Astrocyte (in vitro differentiated cells and primary cell): ENCODE measurements around the gene METTL3. TPM values are rescaled to one million over a fixed set of nuclear protein-coding genes. Genes with fewer than 3 reads are reported as not detected.

Source experiments
- DNase-seq: peaks from one replicate; pipeline ENCODE4 v3.0.0-alpha.2; 2010; ENCODE audit warnings: low read depth
- FAIRE-seq: peaks from 2 replicates; lab custom pipeline; 2011; peaks lifted over from hg19 to GRCh38; lab: Jason Lieb, UNC
- H2AFZ ChIP-seq: 2 replicates; pipeline ENCODE4 v1.6.0; 2012; ENCODE audit warnings: low read depth, low read length, inconsistent platforms
- H3K27ac ChIP-seq: 2 replicates; pipeline ENCODE4 v1.5.1; 2011; ENCODE audit warnings: low read depth, low read length, inconsistent platforms
- H3K27me3 ChIP-seq: 2 replicates; pipeline ENCODE4 v1.6.0; 2011; ENCODE audit warnings: low read length, inconsistent platforms; ENCODE audit not compliant: insufficient read depth
- H3K36me3 ChIP-seq: 2 replicates; pipeline ENCODE4 v1.5.1; 2011; ENCODE audit warnings: low read length, inconsistent platforms; ENCODE audit not compliant: insufficient read depth
- H3K4me1 ChIP-seq: 2 replicates; pipeline ENCODE4 v1.5.1; 2011; ENCODE audit warnings: low read length, inconsistent platforms; ENCODE audit not compliant: insufficient read depth
- H3K4me2 ChIP-seq: 2 replicates; pipeline ENCODE4 v1.6.0; 2012; ENCODE audit warnings: low read length, inconsistent platforms
- H3K4me3 ChIP-seq: 2 replicates; pipeline ENCODE4 v1.5.1; 2011; ENCODE audit warnings: low read depth, mild to moderate bottlenecking, low read length, inconsistent platforms; ENCODE audit not compliant: insufficient read depth
- H3K79me2 ChIP-seq: 2 replicates; pipeline ENCODE4 v1.6.0; 2012; ENCODE audit warnings: mild to moderate bottlenecking, low read length, inconsistent platforms; ENCODE audit not compliant: insufficient read depth
- H3K9ac ChIP-seq: 2 replicates; pipeline ENCODE4 v1.6.0; 2012; ENCODE audit warnings: mild to moderate bottlenecking, low read length, inconsistent platforms
- H3K9me3 ChIP-seq: 2 replicates; pipeline ENCODE4 v1.5.1; 2012; ENCODE audit warnings: low read depth, mild to moderate bottlenecking, low read length, inconsistent platforms; ENCODE audit not compliant: insufficient read depth
- H4K20me1 ChIP-seq: 2 replicates; pipeline ENCODE4 v1.6.0; 2012; ENCODE audit warnings: low read length, inconsistent platforms; ENCODE audit not compliant: insufficient read depth
- H3K27ac Mint-ChIP-seq: one replicate; pipeline ENCODE4 v1.8.0; 2021; ENCODE audit warnings: mild to moderate bottlenecking, mixed read lengths; ENCODE audit not compliant: unreplicated experiment
- H3K27me3 Mint-ChIP-seq: one replicate; pipeline ENCODE4 v1.8.0; 2021; ENCODE audit warnings: low read depth, mixed read lengths; ENCODE audit not compliant: unreplicated experiment
- H3K36me3 Mint-ChIP-seq: one replicate; pipeline ENCODE4 v1.8.0; 2021; ENCODE audit warnings: low read depth, mixed read lengths; ENCODE audit not compliant: unreplicated experiment
- H3K4me1 Mint-ChIP-seq: one replicate; pipeline ENCODE4 v1.8.0; 2021; ENCODE audit warnings: low read depth, mixed read lengths; ENCODE audit not compliant: unreplicated experiment
- H3K4me3 Mint-ChIP-seq: one replicate; pipeline ENCODE4 v1.8.0; 2021; ENCODE audit warnings: mild to moderate bottlenecking, moderate library complexity, mixed read lengths; ENCODE audit not compliant: unreplicated experiment
- H3K9me3 Mint-ChIP-seq: one replicate; pipeline ENCODE4 v1.8.0; 2021; ENCODE audit warnings: mild to moderate bottlenecking, mixed read lengths; ENCODE audit not compliant: unreplicated experiment
- CTCF ChIP-seq: IDR thresholded peaks from 2 replicates; pipeline ENCODE4 v1.5.1; 2011; ENCODE audit warnings: low read depth, mild to moderate bottlenecking, inconsistent platforms, low read length, moderate library complexity; ENCODE audit not compliant: insufficient read depth
- EZH2 ChIP-seq: IDR thresholded peaks from 2 replicates; pipeline ENCODE4 v1.6.1; 2012; ENCODE audit warnings: mild to moderate bottlenecking, low read length, inconsistent platforms; ENCODE audit not compliant: insufficient read depth
- total RNA-seq: library from RNA; stranded (reverse); gene quantifications from 2 replicates; pipeline ENCODE4 v1.2.1, GENCODE V29; 2021

The METTL3 gene
- total RNA-seq, 1 donor from 2014 or later: 44.0 TPM

- no peaks in the 10 kb centered on the region for H3K9me3 ChIP-seq
- H3K4me3 ChIP-seq: no peak overlapping the region
- Mint-ChIP-seq H3K36me3 (peaks cover 10% of the 10 kb centered on the region), H3K27ac (no peak overlapping the region), H3K4me1 (peaks cover 10% of the 10 kb centered on the region), H3K27me3 (no peaks in the 10 kb centered on the region), H3K4me3 (no peak overlapping the region), H3K9me3 (no peaks in the 10 kb centered on the region)
- no peak overlapping the region for H3K9ac ChIP-seq
- no peaks in the 10 kb centered on the region for H3K27me3 ChIP-seq
- no peak for FAIRE-seq
- H2AFZ ChIP-seq: no peak overlapping the region
- peaks cover 10% of the 10 kb centered on the region for H4K20me1 ChIP-seq
- H3K36me3 ChIP-seq: peaks cover 16% of the 10 kb centered on the region
- H3K27ac ChIP-seq: no peak overlapping the region
- TF ChIP-seq EZH2 (no peak), CTCF (no peak)
- no peaks in the 10 kb centered on the region for H3K4me1 ChIP-seq
- peaks cover 72% of the 10 kb centered on the region for H3K79me2 ChIP-seq
- no peak for DNase-seq
- no peak overlapping the region for H3K4me2 ChIP-seq
These were observed 4.6 kb downstream of the METTL3 start for GRCh38 chr14:21506557-21506956.

- Histone ChIP-seq H3K36me3 (peaks cover 27% of the 10 kb centered on the region), H3K4me2 (no peak overlapping the region), H3K4me1 (no peaks in the 10 kb centered on the region), H2AFZ (no peak overlapping the region), H3K4me3 (no peak overlapping the region), H4K20me1 (peaks cover 10% of the 10 kb centered on the region), H3K9me3 (no peaks in the 10 kb centered on the region), H3K27me3 (no peaks in the 10 kb centered on the region), H3K27ac (no peak overlapping the region), H3K79me2 (peaks cover 62% of the 10 kb centered on the region), H3K9ac (no peak overlapping the region)
- H3K9me3 Mint-ChIP-seq: no peaks in the 10 kb centered on the region
- H3K36me3 Mint-ChIP-seq: peaks cover 18% of the 10 kb centered on the region
- FAIRE-seq: no peak
- no peak for TF ChIP-seq CTCF
- TF ChIP-seq EZH2: no peak
- H3K4me3 Mint-ChIP-seq: no peak overlapping the region
- H3K27ac Mint-ChIP-seq: peak overlapping the region; percentile 41
- H3K4me1 Mint-ChIP-seq: peaks cover 7% of the 10 kb centered on the region
- DNase-seq: no peak
- H3K27me3 Mint-ChIP-seq: no peaks in the 10 kb centered on the region
These were observed 6.1 kb downstream of the METTL3 start for GRCh38 chr14:21505012-21505553.

- H4K20me1 ChIP-seq: peaks cover 4% of the 10 kb centered on the region
- no peak overlapping the region for H3K27ac ChIP-seq
- Mint-ChIP-seq H3K4me3 (no peak overlapping the region), H3K36me3 (peaks cover 22% of the 10 kb centered on the region), H3K9me3 (no peaks in the 10 kb centered on the region), H3K4me1 (peaks cover 16% of the 10 kb centered on the region), H3K27ac (no peak overlapping the region), H3K27me3 (no peaks in the 10 kb centered on the region)
- H3K4me2 ChIP-seq: no peak overlapping the region
- H3K4me3 ChIP-seq: no peak overlapping the region
- no peak for FAIRE-seq
- H3K79me2 ChIP-seq: peaks cover 45% of the 10 kb centered on the region
- no peak for TF ChIP-seq CTCF
- no peak for TF ChIP-seq EZH2
- peaks cover 43% of the 10 kb centered on the region for H3K36me3 ChIP-seq
- no peaks in the 10 kb centered on the region for H3K4me1 ChIP-seq
- no peak overlapping the region for H2AFZ ChIP-seq
- no peak overlapping the region for H3K9ac ChIP-seq
- DNase-seq: no peak
- no peaks in the 10 kb centered on the region for H3K27me3 ChIP-seq
- H3K9me3 ChIP-seq: no peaks in the 10 kb centered on the region
These were observed 7.8 kb downstream of the METTL3 start for GRCh38 chr14:21503376-21503775.
